HepG2 (cell line): ENCODE measurements around the gene RORB.

Source experiments
- CAMTA2 ChIP-seq: sonication (generic); formaldehyde crosslinking; IDR thresholded peaks from 2 replicates; pipeline ENCODE4 v1.4.0; 2020; ENCODE audit warnings: mild to moderate bottlenecking, missing genetic modification reagents, borderline replicate concordance
- CTCF ChIP-seq: sonication (generic); formaldehyde crosslinking; IDR thresholded peaks from 2 replicates; pipeline ENCODE4 v1.5.0; 2020; ENCODE audit warnings: mild to moderate bottlenecking, missing genetic modification reagents, moderate library complexity
- DNMT1 ChIP-seq: sonication (generic); formaldehyde crosslinking; IDR thresholded peaks from 2 replicates; pipeline ENCODE4 v1.5.1; 2020; ENCODE audit warnings: mild to moderate bottlenecking, missing genetic modification reagents
- EHMT2 ChIP-seq: fragments of 200-600 bp; sonication (generic); IDR thresholded peaks from 2 replicates; pipeline ENCODE4 v1.7.0; 2017; ENCODE audit warnings: antibody characterized with exemption, low read depth, low read length, borderline replicate concordance
- MAF1 ChIP-seq: sonication (generic); formaldehyde crosslinking; IDR thresholded peaks from 2 replicates; pipeline ENCODE4 v1.5.0; 2020; ENCODE audit warnings: missing genetic modification reagents, borderline replicate concordance
- MAX ChIP-seq: IDR thresholded peaks from 2 replicates; pipeline ENCODE4 v1.6.1; 2012; ENCODE audit warnings: inconsistent platforms
- POLR2G ChIP-seq: fragments of 200-400 bp; formaldehyde crosslinking; IDR thresholded peaks from 2 replicates; pipeline ENCODE4 v1.6.1; 2018; ENCODE audit warnings: mild to moderate bottlenecking, low read depth, low read length, moderate library complexity
- ZFP36L2 ChIP-seq: sonication (generic); formaldehyde crosslinking; IDR thresholded peaks from 2 replicates; pipeline ENCODE4 v1.4.0; 2020; ENCODE audit warnings: missing genetic modification reagents
- ZNF652 ChIP-seq: IDR thresholded peaks from 2 replicates; pipeline ENCODE4 v1.6.1; 2016; ENCODE audit warnings: low read depth, borderline replicate concordance

DNA sequence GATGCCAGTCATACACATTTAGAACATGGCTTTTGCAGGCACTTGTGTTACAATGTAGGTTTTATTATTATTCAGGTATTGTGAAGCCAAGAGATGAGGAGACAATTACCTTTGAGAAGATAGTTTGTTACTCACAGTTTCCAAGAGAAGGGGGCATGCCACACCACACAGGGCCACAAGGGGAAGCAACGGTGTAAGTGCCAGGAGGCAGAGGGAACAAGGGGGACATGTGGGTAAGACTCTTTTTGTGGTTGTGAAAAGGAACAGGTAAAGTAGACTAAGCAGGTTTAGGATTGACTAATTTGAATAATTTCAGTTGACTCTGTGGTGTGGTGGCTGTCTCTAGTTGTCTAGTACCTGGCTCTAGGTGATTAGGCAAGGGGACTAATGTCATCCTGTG lies 199.4 kb downstream of the RORB start:
- TF ChIP-seq DNMT1 (no peak), CTCF (no peak), ZFP36L2 (no peak), MAX (no peak), EHMT2 (no peak), CAMTA2 (CRISPR knock-in tag) (no peak), POLR2G (no peak), MAF1 (CRISPR knock-in tag) (no peak), ZNF652 (CRISPR knock-in tag) (no peak)
